ENCODE measurements around the gene TRIP10.
"Not testable (repeated sequence)": the region's sequence is repeated elsewhere in the genome, so short reads cannot be mapped to it uniquely, and the experiment has no call there.

The TRIP10 gene

DNA sequence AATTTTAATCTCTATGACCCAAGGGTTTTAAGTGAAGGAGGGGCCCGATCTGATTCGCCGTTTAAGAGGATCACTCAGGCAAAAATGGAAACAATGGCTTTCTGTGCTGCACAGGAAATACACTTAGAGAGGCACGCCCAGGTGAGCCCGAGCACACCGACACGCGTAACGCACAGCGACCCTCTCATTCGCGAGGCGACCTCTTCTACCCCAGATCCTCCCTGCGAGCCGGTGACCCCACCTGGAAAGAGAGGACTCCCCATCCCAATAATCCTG, 27.5 kb downstream of the TRIP10 start:
- H3K27me3 ChIP-seq (replicated peaks; ENCODE audit: control insufficient read depth, insufficient read depth, low read length), result peaks cover 33% of the 10 kb centered on the region
- H3K9ac ChIP-seq (ENCODE audit: low read length), result no peak overlapping the region
- DNase-seq (ENCODE audit: low read depth), result no peak
- no peaks in the 10 kb centered on the region for H3K4me1 ChIP-seq (ENCODE audit: control insufficient read depth, insufficient read depth, low read length)
- no peak overlapping the region for H3K4me3 ChIP-seq (ENCODE audit: low read length)
- H3K36me3 ChIP-seq (ENCODE audit: control insufficient read depth, insufficient read depth, low read length, severe bottlenecking), result no peaks in the 10 kb centered on the region
- no peaks in the 10 kb centered on the region for H3K9me3 ChIP-seq (ENCODE audit: control insufficient read depth, low read length)

DNA sequence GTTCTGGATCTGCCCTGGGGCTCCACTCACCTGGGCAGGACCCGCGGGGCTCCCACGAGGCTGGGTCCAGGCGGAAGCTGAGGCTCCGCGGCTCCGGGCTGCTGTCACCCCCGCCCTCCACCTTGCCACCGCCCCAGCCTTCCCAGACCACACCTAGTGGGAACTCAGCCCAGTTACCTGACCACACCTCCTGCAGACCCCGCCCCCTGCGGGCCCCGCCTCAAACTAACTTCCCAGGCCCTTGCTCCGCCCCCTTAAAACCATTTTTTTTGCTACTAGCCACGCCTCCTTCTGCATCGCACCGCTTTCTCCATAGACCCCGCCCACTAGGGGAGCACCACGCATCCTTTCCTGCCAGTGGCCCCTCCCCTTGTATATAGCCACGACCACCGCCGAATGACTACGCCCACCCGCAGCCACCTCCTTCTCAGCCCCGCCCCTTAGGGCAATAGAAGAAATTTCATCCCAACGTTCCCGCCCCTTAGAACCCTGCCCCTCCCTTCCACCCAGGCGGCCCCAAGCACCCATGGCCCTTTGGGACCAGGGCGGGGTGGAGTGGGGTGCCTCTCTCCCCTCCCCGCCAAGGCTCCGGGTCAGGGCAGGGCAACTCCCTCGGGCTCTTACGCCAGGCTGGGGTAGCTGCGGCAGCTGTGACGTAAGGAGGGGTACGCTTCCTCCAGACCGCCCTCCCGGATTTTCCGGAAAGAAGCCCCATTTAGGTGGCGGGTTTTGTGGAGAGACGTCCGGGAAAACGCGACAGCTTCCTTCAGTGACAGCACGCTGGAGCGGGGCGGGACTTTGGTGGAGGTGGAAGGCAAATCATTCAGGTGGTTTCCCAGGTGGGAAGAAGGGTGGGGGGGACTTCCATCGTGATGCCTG, 28.1 kb downstream of the TRIP10 start, which contains the start of gene SH2D3A:
Gene SH2D3A (minus strand): TSS at position 79 of the 879 bp plus-strand sequence. CDS start 3,687 bp downstream, outside the sequence.
- peak; percentile 36 for DNase-seq (ENCODE audit: low read depth)
- H3K27me3 ChIP-seq (replicated peaks; ENCODE audit: control insufficient read depth, insufficient read depth, low read length), result peaks cover 36% of the 10 kb centered on the region
- H3K4me3 ChIP-seq (ENCODE audit: low read length), result no peak within 1 kb of the TSS
- H3K9ac ChIP-seq (ENCODE audit: low read length), result no peak within 1 kb of the TSS
- H3K4me1 ChIP-seq (ENCODE audit: control insufficient read depth, insufficient read depth, low read length), result no peaks in the 10 kb centered on the region
- H3K9me3 ChIP-seq (ENCODE audit: control insufficient read depth, low read length), result no peaks in the 10 kb centered on the region
- H3K36me3 ChIP-seq (ENCODE audit: control insufficient read depth, insufficient read depth, low read length, severe bottlenecking), result no peaks in the 10 kb centered on the region

DNA sequence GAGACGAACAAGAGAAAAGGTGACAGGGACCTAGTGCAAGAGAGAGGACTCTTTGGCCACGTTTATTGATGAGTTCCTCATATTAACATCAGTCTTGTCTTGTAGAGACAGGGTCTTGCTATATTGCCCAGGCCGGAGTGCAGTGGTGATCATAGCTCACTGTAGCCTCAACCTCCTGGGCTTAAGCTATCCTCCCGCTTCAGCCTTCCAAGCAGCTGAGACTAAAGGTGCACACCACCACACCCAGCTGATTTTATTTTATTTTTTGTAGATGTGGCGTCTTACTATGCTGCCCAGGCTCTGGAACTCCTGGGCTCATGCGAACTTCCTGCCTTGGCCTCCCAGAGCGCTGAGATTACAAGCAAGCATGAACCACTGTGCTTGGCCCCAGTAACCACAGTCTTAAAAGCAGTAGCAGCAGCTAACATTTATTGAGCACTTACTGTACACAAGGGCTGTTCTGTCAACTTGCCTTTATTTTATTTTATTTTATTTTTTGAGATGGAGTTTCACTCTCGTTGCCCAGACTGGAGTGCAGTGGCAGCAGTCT, 28.8 kb downstream of the TRIP10 start:
- no peak for DNase-seq (ENCODE audit: low read depth)
- Histone ChIP-seq H3K27me3 (replicated peaks; ENCODE audit: control insufficient read depth, insufficient read depth, low read length) (peaks cover 36% of the 10 kb centered on the region), H3K4me3 (ENCODE audit: low read length) (no peak overlapping the region), H3K9ac (ENCODE audit: low read length) (no peak overlapping the region), H3K36me3 (ENCODE audit: control insufficient read depth, insufficient read depth, low read length, severe bottlenecking) (no peaks in the 10 kb centered on the region), H3K4me1 (ENCODE audit: control insufficient read depth, insufficient read depth, low read length) (no peaks in the 10 kb centered on the region), H3K9me3 (ENCODE audit: control insufficient read depth, low read length) (no peaks in the 10 kb centered on the region)

DNA sequence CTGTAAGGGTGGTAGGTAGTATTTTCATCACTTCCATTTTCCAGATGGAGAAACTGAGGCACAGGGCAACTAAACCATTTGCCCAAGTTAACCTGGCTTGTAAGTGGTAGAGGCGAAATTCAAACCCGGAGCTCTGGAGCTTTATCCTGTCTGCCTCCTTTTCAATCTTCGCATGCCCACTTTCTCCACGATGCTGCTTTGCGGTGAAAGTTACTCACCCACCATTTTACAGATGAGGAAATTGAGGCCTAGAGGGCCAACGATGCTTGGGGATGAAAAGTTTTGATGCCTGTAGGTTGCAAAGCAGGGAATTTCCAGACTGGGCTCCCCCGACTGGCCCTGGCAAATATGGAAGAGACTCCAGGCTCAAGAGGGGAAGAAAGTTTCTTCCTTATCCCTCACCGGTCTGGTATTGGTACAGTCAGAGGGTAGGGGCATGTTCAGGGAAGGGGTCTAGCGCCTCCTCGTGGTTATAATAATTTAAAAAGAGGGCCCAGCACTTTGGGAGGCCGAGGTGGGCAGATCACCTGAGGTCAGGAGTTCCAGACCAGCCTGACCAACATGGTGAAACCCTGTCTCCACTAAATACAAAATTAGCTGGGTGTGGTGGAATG, 29.6 kb downstream of the TRIP10 start:
- Histone ChIP-seq H3K9me3 (ENCODE audit: control insufficient read depth, low read length) (no peaks in the 10 kb centered on the region), H3K36me3 (ENCODE audit: control insufficient read depth, insufficient read depth, low read length, severe bottlenecking) (no peaks in the 10 kb centered on the region), H3K27me3 (replicated peaks; ENCODE audit: control insufficient read depth, insufficient read depth, low read length) (peaks cover 36% of the 10 kb centered on the region), H3K4me1 (ENCODE audit: control insufficient read depth, insufficient read depth, low read length) (no peaks in the 10 kb centered on the region), H3K4me3 (ENCODE audit: low read length) (no peak overlapping the region), H3K9ac (ENCODE audit: low read length) (no peak overlapping the region)
- DNase-seq (ENCODE audit: low read depth), result peak; percentile 44

DNA sequence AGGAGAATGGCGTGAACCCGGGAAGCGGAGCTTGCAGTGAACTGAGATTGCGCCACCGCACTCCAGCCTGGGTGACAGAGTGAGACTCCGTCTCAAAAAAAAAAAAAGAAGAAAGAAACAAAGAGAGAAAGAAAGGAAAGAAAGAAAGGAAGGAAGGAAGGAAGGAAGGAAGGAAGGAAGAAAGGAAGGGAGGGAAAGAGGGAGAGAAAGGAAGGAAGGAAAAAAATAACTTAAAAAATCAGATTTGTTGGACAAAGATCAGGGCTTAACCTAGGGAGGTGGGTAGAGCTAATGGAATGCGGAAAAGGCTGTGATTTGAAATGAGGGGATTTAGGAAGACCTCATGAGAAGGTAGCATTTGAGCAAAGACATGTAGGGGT, 32.2 kb downstream of the TRIP10 start:
- H3K4me3 ChIP-seq (ENCODE audit: low read length); DNase-seq (ENCODE audit: low read depth): not testable (repeated sequence)

DNA sequence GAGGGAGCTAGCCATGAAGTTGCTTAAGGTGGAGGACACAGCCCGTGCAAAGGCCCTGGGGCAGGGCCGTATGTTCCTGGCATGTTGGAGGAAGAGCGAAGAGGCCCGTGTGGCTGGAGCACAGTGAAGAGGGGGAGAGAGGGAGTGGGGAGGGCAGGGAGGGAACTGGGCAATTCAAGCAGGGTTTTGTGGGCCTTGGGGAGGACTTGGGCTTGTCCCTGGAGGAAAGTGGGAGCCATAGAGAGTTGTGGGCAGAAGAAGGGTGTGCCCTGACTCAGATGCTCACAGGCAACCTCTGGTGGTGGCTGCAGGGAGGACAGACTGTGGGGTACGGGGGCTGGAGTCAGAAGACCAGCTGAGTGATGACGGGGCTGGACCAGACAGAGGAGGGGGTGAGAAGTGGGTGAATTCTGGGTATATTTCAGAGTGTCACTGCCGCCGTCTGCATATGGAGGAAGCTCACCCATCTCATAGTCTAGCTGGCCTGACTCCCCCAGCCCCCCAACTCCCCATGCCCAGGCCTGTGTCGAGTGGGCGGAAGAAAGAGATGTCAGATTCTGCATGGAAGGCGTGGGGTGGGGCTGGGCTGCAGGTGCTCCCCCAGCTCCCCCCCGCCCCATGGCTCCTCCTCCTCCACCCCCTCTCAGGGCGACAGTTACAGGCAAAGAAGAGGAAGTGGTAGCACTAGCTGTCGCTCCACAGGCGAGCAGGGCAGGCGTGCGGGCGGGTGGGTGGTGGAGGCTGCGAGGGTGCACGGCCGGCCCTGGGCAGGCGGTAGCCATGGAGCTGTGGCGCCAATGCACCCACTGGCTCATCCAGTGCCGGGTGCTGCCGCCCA, 32.8 kb downstream of the TRIP10 start, which contains the start of gene VAV1:
Gene VAV1 (plus strand): TSS at position 681 of the 838 bp plus-strand sequence. CDS start 100 bp downstream, at position 781.
- H3K36me3 ChIP-seq (ENCODE audit: control insufficient read depth, insufficient read depth, low read length, severe bottlenecking), result no peaks in the 10 kb centered on the region
- H3K9me3 ChIP-seq (ENCODE audit: control insufficient read depth, low read length), result no peaks in the 10 kb centered on the region
- H3K9ac ChIP-seq (ENCODE audit: low read length), result no peak within 1 kb of the TSS
- DNase-seq (ENCODE audit: low read depth), result no peak
- H3K4me3 ChIP-seq (ENCODE audit: low read length), result no peak within 1 kb of the TSS
- peaks cover 16% of the 10 kb centered on the region for H3K27me3 ChIP-seq (replicated peaks; ENCODE audit: control insufficient read depth, insufficient read depth, low read length)
- no peaks in the 10 kb centered on the region for H3K4me1 ChIP-seq (ENCODE audit: control insufficient read depth, insufficient read depth, low read length)

More for the DNA sequence above, 32.2 kb downstream of the TRIP10 start:
- H3K4me1 ChIP-seq (ENCODE audit: control insufficient read depth, insufficient read depth, low read length); H3K9ac ChIP-seq (ENCODE audit: low read length); H3K36me3 ChIP-seq (ENCODE audit: control insufficient read depth, insufficient read depth, low read length, severe bottlenecking); H3K9me3 ChIP-seq (ENCODE audit: control insufficient read depth, low read length): not testable (repeated sequence)
- H3K27me3 ChIP-seq (replicated peaks; ENCODE audit: control insufficient read depth, insufficient read depth, low read length), result peaks cover 22% of the 10 kb centered on the region

DNA sequence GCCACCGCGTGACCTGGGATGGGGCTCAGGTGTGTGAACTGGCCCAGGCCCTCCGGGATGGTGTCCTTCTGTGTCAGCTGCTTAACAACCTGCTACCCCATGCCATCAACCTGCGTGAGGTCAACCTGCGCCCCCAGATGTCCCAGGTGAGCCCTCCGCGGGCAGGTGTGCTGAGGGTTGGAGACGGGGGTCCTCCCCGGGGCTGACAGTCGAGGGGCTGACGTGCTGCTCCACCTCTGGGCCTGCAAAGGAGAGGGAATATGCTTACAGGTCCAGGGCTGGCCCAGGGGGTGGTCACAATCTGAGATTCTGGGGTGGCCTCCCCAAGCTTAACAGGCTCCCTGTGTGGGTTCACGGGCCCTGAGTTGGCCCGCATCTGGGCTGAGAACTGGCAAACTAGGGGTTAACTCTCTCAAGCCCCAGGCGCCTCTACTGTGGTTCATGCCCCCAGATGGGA, 33.4 kb downstream of the TRIP10 start:
- Histone ChIP-seq H3K4me3 (ENCODE audit: low read length) (no peak overlapping the region), H3K36me3 (ENCODE audit: control insufficient read depth, insufficient read depth, low read length, severe bottlenecking) (no peaks in the 10 kb centered on the region), H3K9ac (ENCODE audit: low read length) (no peak overlapping the region), H3K9me3 (ENCODE audit: control insufficient read depth, low read length) (no peaks in the 10 kb centered on the region), H3K27me3 (replicated peaks; ENCODE audit: control insufficient read depth, insufficient read depth, low read length) (peaks cover 12% of the 10 kb centered on the region), H3K4me1 (ENCODE audit: control insufficient read depth, insufficient read depth, low read length) (no peaks in the 10 kb centered on the region)
- no peak for DNase-seq (ENCODE audit: low read depth)

DNA sequence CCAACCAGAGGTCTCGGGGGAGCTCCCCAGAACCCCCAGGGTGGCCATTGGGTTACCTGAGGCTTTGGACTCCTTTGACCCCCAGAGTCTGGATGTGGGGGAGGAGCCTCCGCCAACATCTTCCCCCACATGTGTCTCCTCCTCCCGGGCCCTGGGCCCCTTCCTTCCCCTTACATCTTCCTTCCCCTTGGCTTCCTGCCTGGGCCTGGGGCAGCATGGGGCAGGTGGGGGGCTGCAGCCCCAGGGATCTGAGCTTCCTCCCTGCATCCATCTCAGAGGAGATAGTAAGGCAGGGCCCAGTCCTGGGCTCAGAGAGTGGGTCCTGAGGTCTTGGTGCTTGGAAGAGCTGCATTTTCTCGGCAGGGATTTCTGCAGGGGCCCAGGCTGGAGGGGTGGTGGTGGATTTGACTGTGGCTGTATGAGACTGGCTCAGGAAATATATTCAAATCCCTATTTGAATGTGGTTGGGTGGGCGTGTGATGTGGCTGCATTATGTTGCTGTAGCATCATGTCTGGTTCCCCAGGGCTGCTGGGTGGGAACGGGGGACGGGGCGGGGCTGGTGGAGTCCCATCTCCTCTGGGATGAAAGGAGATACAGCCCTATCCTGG, 33.9 kb downstream of the TRIP10 start:
- H3K27me3 ChIP-seq (replicated peaks; ENCODE audit: control insufficient read depth, insufficient read depth, low read length), result peaks cover 6% of the 10 kb centered on the region
- H3K36me3 ChIP-seq (ENCODE audit: control insufficient read depth, insufficient read depth, low read length, severe bottlenecking), result no peaks in the 10 kb centered on the region
- no peak overlapping the region for H3K4me3 ChIP-seq (ENCODE audit: low read length)
- H3K4me1 ChIP-seq (ENCODE audit: control insufficient read depth, insufficient read depth, low read length), result no peaks in the 10 kb centered on the region
- H3K9me3 ChIP-seq (ENCODE audit: control insufficient read depth, low read length), result no peaks in the 10 kb centered on the region
- no peak overlapping the region for H3K9ac ChIP-seq (ENCODE audit: low read length)
- DNase-seq (ENCODE audit: low read depth), result no peak

DNA sequence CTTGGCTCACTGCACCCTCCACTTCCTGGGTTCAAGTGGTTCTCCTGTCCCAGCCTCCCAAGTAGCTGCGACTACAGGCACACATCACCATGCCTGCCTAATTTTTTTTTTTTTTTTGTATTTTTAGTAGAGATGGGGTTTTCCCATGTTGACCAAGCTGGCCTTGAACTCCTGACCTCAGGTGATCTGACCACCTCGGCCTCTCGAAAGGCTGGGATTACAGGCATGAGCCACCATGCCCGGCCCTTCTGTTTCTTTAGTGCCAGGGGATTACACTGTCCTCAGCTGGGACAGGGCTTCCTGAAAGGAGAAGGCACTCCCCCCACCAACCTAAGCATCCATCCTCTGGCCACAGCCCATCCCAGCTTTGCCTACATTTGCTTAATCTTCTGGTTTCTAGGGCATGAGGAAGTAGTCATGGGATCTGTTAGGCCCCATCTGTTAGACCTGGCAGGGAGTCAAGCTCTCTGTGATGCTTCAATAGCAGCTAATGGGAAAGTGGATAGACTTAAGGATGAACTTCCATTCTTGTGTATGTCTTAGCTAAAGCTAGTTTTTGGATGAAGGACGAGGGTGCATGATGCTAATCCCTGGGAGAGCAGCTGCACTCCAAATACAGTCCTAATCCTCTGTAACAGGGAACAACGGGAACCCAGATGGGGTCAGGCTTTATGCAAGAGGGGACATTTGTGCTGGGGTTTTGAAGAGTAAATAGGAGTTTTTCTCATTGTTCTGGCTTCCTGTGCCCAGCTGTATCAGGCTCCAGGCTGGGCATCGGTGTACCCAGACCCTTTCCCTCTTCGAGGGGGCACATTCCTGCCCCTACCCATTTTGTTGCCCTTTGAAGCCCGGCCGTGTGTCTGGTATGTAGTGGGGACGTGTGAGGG, 35.6 kb downstream of the TRIP10 start:
- no peaks in the 10 kb centered on the region for H3K9me3 ChIP-seq (ENCODE audit: control insufficient read depth, low read length)
- no peaks in the 10 kb centered on the region for H3K4me1 ChIP-seq (ENCODE audit: control insufficient read depth, insufficient read depth, low read length)
- peaks cover 6% of the 10 kb centered on the region for H3K27me3 ChIP-seq (replicated peaks; ENCODE audit: control insufficient read depth, insufficient read depth, low read length)
- H3K36me3 ChIP-seq (ENCODE audit: control insufficient read depth, insufficient read depth, low read length, severe bottlenecking), result no peaks in the 10 kb centered on the region
- DNase-seq (ENCODE audit: low read depth), result no peak
- H3K4me3 ChIP-seq (ENCODE audit: low read length), result no peak overlapping the region
- no peak overlapping the region for H3K9ac ChIP-seq (ENCODE audit: low read length)

DNA sequence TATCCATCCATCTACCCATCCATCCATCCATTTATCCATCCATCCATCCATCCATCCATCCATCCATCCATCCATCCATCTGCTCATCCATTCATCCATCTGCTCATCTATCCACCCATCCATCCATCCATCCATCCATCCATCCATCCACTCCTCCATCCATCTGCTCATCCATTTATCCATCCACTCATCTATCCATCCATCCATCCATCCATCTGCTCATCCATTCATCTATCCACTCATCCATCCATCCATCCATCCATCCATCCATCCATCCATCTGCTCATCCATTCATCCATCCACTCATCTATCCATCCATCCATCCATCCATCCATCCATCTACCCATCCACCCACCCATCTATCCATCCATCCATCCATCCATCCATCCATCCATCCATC, 36.6 kb downstream of the TRIP10 start:
- not testable (repeated sequence) for DNase-seq (ENCODE audit: low read depth); H3K4me1 ChIP-seq (ENCODE audit: control insufficient read depth, insufficient read depth, low read length); H3K36me3 ChIP-seq (ENCODE audit: control insufficient read depth, insufficient read depth, low read length, severe bottlenecking); H3K27me3 ChIP-seq (replicated peaks; ENCODE audit: control insufficient read depth, insufficient read depth, low read length); H3K4me3 ChIP-seq (ENCODE audit: low read length); H3K9ac ChIP-seq (ENCODE audit: low read length); H3K9me3 ChIP-seq (ENCODE audit: control insufficient read depth, low read length)

Measured in adipocyte (in vitro differentiated cells).